BLaER1 (cell line): ENCODE data around the gene RUVBL2.

Experiments used
- H3K27ac ChIP-seq: shearing (Covaris generic); formaldehyde crosslinking; 2 replicates; pipeline ENCODE4 v1.8.1; 2022
- H3K27me3 ChIP-seq: shearing (Covaris generic); formaldehyde crosslinking; 2 replicates; pipeline ENCODE4 v1.8.1; 2022
- H3K36me3 ChIP-seq: shearing (Covaris generic); formaldehyde crosslinking; 2 replicates; pipeline ENCODE4 v1.8.1; 2022
- H3K4me1 ChIP-seq: shearing (Covaris generic); formaldehyde crosslinking; 2 replicates; pipeline ENCODE4 v1.8.1; 2022
- H3K4me2 ChIP-seq: shearing (Covaris generic); formaldehyde crosslinking; 2 replicates; pipeline ENCODE4 v1.8.1; 2022
- H3K4me3 ChIP-seq: shearing (Covaris generic); formaldehyde crosslinking; 2 replicates; pipeline ENCODE4 v1.8.1; 2022
- H3K9ac ChIP-seq: shearing (Covaris generic); formaldehyde crosslinking; 2 replicates; pipeline ENCODE4 v1.8.1; 2022
- H3K9me3 ChIP-seq: shearing (Covaris generic); formaldehyde crosslinking; 2 replicates; pipeline ENCODE4 v1.8.1; 2022
- H4K20me1 ChIP-seq: shearing (Covaris generic); formaldehyde crosslinking; 2 replicates; pipeline ENCODE4 v1.8.1; 2022
- Cebpa-rat ChIP-seq: shearing (Covaris generic); IDR thresholded peaks from 2 replicates; pipeline ENCODE4 v1.8.1; 2022

RUVBL2 gene

DNA sequence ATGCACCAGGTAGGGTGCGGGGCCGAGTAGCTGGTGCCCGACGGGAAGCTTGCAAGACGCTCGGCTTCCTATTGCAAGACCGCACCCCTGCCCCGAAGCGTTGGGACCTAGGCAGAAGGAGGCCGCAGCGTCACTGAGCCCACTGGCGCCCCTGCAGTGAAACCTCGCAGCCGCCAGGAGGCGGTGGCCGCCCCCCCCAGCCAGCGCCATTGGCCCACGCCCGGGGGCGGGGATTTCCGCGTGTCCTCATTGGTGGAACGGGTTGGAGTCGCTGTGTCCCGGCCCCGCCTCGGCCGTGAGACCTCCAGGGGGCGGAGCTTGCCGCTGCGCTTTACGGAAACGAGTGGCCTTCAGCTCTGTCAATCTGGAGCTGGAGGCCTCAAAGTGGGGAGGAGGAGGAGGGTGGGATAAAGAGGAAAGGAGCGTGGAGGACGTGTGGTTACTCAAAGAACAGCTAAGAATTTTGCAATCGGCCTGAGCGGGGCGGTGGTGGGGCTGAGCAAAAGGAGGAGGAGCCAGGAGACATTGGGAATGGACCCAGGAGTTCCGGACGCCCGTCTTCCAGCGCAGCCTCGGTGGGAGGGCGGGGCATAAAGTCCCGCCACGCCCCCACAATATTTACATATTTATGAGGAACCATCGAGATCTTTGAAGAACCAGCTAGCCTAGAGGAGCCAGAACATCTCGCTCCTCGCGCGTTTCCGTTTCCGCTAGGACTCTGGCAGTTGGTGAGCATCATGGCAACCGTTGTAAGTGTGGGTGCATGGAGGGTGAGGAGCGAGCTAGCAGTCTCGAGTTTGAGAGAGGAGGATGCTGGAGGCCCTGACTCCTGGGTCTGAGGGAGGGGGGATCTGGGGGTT is at the start of gene RUVBL2, which contains the start of gene GYS1:
RUVBL2 (plus strand) TSS at position 713 of the 860 bp plus-strand sequence; CDS start at position 738, 25 bp downstream.
GYS1 (minus strand) TSS at position 135 of the 860 bp plus-strand sequence. CDS start 197 bp downstream, outside the sequence.
- peak within 1 kb of the TSS; percentile 92 for H3K27ac ChIP-seq
- no peaks in the 10 kb centered on the region for H3K27me3 ChIP-seq
- H3K4me1 ChIP-seq = peaks cover 61% of the 10 kb centered on the region
- peaks cover 26% of the 10 kb centered on the region for H3K36me3 ChIP-seq
- H4K20me1 ChIP-seq = peaks cover 42% of the 10 kb centered on the region
- H3K9ac ChIP-seq = peak within 1 kb of the TSS; percentile 93
- no peaks in the 10 kb centered on the region for H3K9me3 ChIP-seq
- H3K4me2 ChIP-seq = peak within 1 kb of the TSS; percentile 99
- TF ChIP-seq Cebpa-rat = peak; percentile 78
- H3K4me3 ChIP-seq = peak within 1 kb of the TSS; percentile 94

GRCh38 chr19:48945415-48945814 is 48.3 kb upstream of the RUVBL2 start:
- peaks cover 37% of the 10 kb centered on the region for H3K4me1 ChIP-seq
- TF ChIP-seq Cebpa-rat = no peak
- H3K36me3 ChIP-seq = peaks cover 24% of the 10 kb centered on the region

DNA sequence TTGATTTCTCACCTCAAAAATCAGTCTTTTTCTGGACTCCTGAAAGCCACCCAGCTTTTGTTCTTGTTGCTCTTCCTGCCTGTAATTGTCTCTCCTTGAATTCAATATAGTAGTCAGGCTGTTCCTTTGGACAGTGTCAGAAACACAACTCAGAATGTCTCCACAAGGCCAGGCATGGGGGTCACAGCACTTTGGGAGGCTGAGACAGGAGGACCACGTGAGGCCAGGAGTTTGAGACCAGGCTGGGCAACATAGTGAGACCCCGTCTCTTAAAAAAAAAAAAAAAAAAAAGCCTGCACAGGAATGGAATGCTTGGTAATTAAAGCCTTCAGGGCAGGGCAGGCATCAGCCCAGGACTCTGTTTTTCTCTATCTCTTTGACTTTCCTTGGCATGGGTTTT is 47.9 kb upstream of the RUVBL2 start:
- Histone ChIP-seq H3K27ac (no peak overlapping the region), H3K9ac (no peak overlapping the region), H3K4me2 (no peak overlapping the region), H3K9me3 (peaks cover 45% of the 10 kb centered on the region), H3K4me3 (no peak overlapping the region), H3K36me3 (peaks cover 20% of the 10 kb centered on the region), H3K27me3 (no peaks in the 10 kb centered on the region), H4K20me1 (no peaks in the 10 kb centered on the region), H3K4me1 (peaks cover 41% of the 10 kb centered on the region)
- TF ChIP-seq Cebpa-rat = no peak

More at GRCh38 chr19:48945415-48945814, 48.3 kb upstream of the RUVBL2 start:
- Histone ChIP-seq H4K20me1 (no peaks in the 10 kb centered on the region), H3K4me3 (no peak overlapping the region), H3K9ac (no peak overlapping the region), H3K9me3 (peaks cover 49% of the 10 kb centered on the region), H3K4me2 (no peak overlapping the region), H3K27me3 (no peaks in the 10 kb centered on the region), H3K27ac (no peak overlapping the region)

DNA sequence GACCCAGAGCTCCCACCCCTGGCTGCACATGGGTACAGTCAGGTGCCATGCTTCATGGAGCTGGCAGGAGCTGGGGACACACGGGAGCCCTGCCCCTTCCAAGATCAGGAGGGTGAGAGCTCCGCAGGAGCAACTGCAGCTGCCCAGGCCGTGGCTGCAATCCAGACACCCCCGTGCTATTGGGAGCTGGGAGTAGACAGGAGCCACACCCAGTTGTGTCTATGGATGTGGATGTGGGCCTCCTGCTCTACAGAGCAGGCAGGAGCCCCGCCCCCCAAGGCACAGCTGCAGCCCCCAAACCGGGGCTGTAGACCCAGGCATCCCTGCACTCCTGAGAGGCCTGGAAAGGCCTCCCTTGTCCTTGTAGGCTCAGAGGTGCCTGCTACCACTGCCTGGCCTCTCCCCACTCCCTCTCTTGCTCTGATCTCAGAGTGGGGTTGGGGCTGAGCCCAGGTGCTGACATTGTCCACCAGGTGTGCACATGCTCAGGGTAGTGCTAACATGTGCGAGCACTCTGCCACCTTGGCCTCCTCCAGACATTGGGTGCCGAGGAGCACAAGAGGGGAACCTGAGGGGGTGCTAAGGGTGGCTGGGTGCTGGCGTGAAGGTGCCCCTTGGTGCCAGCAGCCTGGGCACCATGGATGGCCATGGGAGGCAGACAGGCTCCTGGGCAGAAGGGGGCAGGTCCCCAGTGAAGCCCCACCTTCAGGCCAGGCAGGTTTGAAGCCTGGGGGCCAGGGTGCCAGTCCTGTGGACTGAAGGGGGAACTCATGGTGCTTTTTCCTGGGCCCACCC is 47.0 kb upstream of the RUVBL2 start:
- Histone ChIP-seq H3K9ac (no peak overlapping the region), H3K27ac (no peak overlapping the region)

DNA sequence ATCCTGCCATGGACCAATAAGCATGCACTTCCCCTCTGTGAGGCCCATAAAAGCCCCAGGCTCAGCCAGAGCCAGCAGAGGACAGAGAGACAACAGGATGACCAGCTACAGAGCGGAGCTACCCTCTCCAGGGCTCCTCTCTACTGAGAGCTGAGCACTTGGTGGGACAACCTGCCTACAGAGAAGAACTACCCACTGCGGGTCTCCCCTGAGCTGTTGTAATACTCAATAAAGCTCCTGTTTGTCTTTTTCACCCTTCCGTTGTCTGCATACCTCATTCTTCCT is 46.5 kb upstream of the RUVBL2 start:
- Histone ChIP-seq H3K4me3 (peak overlapping the region; percentile 30; the same call in 1 of the 2 replicates), H4K20me1 (no peaks in the 10 kb centered on the region), H3K36me3 (peaks cover 13% of the 10 kb centered on the region; the same call in 1 of the 2 replicates), H3K4me1 (peaks cover 55% of the 10 kb centered on the region), H3K27me3 (no peaks in the 10 kb centered on the region), H3K27ac (no peak overlapping the region), H3K9me3 (peaks cover 36% of the 10 kb centered on the region), H3K4me2 (no peak overlapping the region), H3K9ac (no peak overlapping the region)
- TF ChIP-seq Cebpa-rat = no peak

More for the DNA sequence above, 47.0 kb upstream of the RUVBL2 start:
- no peak overlapping the region for H3K4me2 ChIP-seq
- peaks cover 14% of the 10 kb centered on the region; the same call in 1 of the 2 replicates for H3K36me3 ChIP-seq
- no peak for TF ChIP-seq Cebpa-rat
- H3K4me3 ChIP-seq = peak overlapping the region; percentile 30; the same call in 1 of the 2 replicates
- H3K4me1 ChIP-seq = peaks cover 50% of the 10 kb centered on the region
- H3K27me3 ChIP-seq = no peaks in the 10 kb centered on the region
- H4K20me1 ChIP-seq = no peaks in the 10 kb centered on the region
- peaks cover 37% of the 10 kb centered on the region for H3K9me3 ChIP-seq

DNA sequence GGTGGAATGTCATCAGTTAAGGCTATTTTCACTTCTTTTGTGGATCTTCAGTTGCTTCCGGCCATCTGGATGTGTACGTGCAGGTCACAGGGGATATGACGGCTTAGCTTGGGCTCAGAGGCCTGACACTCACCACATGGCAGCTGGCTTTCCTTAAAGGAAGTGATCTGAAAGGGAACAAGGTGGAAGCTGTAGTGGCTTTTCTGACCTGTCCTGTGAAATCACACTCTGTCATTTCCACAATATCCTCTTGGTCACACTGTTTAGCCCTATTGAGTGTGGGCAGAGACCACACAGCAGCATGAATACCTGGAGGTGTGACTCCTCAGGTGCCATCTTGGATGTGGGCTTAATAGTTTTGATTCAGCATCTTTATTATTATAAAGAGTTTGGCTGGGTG is 43.5 kb upstream of the RUVBL2 start:
- Histone ChIP-seq H3K27me3 (no peaks in the 10 kb centered on the region), H3K9ac (peak overlapping the region; percentile 52; the same call in 1 of the 2 replicates), H3K36me3 (peaks cover 11% of the 10 kb centered on the region; the same call in 1 of the 2 replicates), H3K4me3 (no peak overlapping the region), H3K27ac (peak overlapping the region; percentile 78), H3K4me1 (peaks cover 56% of the 10 kb centered on the region), H4K20me1 (peaks cover under 1% of the 10 kb centered on the region; the same call in 1 of the 2 replicates), H3K9me3 (peaks cover 36% of the 10 kb centered on the region), H3K4me2 (peak overlapping the region; percentile 73)
- no peak for TF ChIP-seq Cebpa-rat

GRCh38 chr19:48950830-48951519 is 42.7 kb upstream of the RUVBL2 start:
- Histone ChIP-seq H3K9ac (no peak overlapping the region; the same call in 1 of the 2 replicates), H3K36me3 (peaks cover 13% of the 10 kb centered on the region), H4K20me1 (peaks cover 9% of the 10 kb centered on the region; the same call in 1 of the 2 replicates), H3K4me1 (peaks cover 62% of the 10 kb centered on the region), H3K9me3 (peaks cover 36% of the 10 kb centered on the region), H3K27me3 (no peaks in the 10 kb centered on the region), H3K27ac (peak overlapping the region; percentile 78), H3K4me2 (peak overlapping the region; percentile 73), H3K4me3 (no peak overlapping the region)
- TF ChIP-seq Cebpa-rat = no peak

GRCh38 chr19:48953141-48953540 is 40.5 kb upstream of the RUVBL2 start:
- TF ChIP-seq Cebpa-rat = no peak
- H3K4me2 ChIP-seq = no peak overlapping the region
- H3K27me3 ChIP-seq = no peaks in the 10 kb centered on the region
- H3K9me3 ChIP-seq = peaks cover 14% of the 10 kb centered on the region
- H3K4me1 ChIP-seq = peaks cover 68% of the 10 kb centered on the region
- H3K9ac ChIP-seq = no peak overlapping the region
- peaks cover 18% of the 10 kb centered on the region for H3K36me3 ChIP-seq
- no peak overlapping the region for H3K27ac ChIP-seq
- no peak overlapping the region for H3K4me3 ChIP-seq
- H4K20me1 ChIP-seq = peaks cover 12% of the 10 kb centered on the region; the same call in 1 of the 2 replicates

GRCh38 chr19:48953990-48954594 is 39.6 kb upstream of the RUVBL2 start:
- Histone ChIP-seq H3K9ac (peak overlapping the region; percentile 98; the same call in 1 of the 2 replicates), H3K27ac (peak overlapping the region; percentile 98), H3K27me3 (no peaks in the 10 kb centered on the region), H3K9me3 (peaks cover 5% of the 10 kb centered on the region), H4K20me1 (peaks cover 12% of the 10 kb centered on the region; the same call in 1 of the 2 replicates), H3K4me3 (peak overlapping the region; percentile 92), H3K4me1 (peaks cover 67% of the 10 kb centered on the region), H3K4me2 (peak overlapping the region; percentile 90), H3K36me3 (peaks cover 21% of the 10 kb centered on the region)
- TF ChIP-seq Cebpa-rat = no peak
